Osteoblast (primary cell): Measurements from ENCODE around the gene MYMK. TPM values are rescaled to one million over a fixed set of nuclear protein-coding genes. Genes with fewer than 3 reads are reported as not detected.
A peak's percentile ranks its signal among the peaks of the same experiment; 100 is the strongest.

ENCODE experiments used
- DNase-seq: peaks from one replicate; pipeline ENCODE4 v3.0.0; 2011; ENCODE audit warnings: low spot score, mixed read lengths; ENCODE audit not compliant: insufficient read length; ENCODE audit errors: missing footprints
- H2AFZ ChIP-seq: 2 replicates; pipeline ENCODE4 v1.6.0; 2011; ENCODE audit warnings: mild to moderate bottlenecking, low read length
- H3K27ac ChIP-seq: 2 replicates; pipeline ENCODE4 v1.5.1; 2011; ENCODE audit warnings: mild to moderate bottlenecking, low read depth, low read length, moderate library complexity
- H3K27me3 ChIP-seq: 2 replicates; pipeline ENCODE4 v1.6.0; 2012; ENCODE audit warnings: mild to moderate bottlenecking, control low read depth, inconsistent platforms, low read length, moderate library complexity; ENCODE audit not compliant: insufficient read depth
- H3K36me3 ChIP-seq: 2 replicates; pipeline ENCODE4 v1.5.1; 2011; ENCODE audit warnings: mild to moderate bottlenecking, low read length, control low read depth, moderate library complexity; ENCODE audit not compliant: insufficient read depth
- H3K4me1 ChIP-seq: 2 replicates; pipeline ENCODE4 v1.5.1; 2011; ENCODE audit warnings: mild to moderate bottlenecking, low read length, control low read depth, moderate library complexity; ENCODE audit not compliant: insufficient read depth
- H3K4me2 ChIP-seq: 2 replicates; pipeline ENCODE4 v1.6.0; 2011; ENCODE audit warnings: mild to moderate bottlenecking, low read length; ENCODE audit not compliant: insufficient read depth
- H3K4me3 ChIP-seq: fragments of 200-600 bp; sonication (generic); 3 replicates; pipeline ENCODE4 v1.5.1; 2012; ENCODE audit warnings: mild to moderate bottlenecking, low read length, inconsistent platforms; ENCODE audit not compliant: insufficient read depth
- H3K79me2 ChIP-seq: 2 replicates; pipeline ENCODE4 v1.6.0; 2012; ENCODE audit warnings: mild to moderate bottlenecking, low read length, control low read depth, inconsistent platforms; ENCODE audit not compliant: insufficient read depth
- H3K9me3 ChIP-seq: 2 replicates; pipeline ENCODE4 v1.5.1; 2011; ENCODE audit warnings: low read depth, low read length, control low read depth
- H4K20me1 ChIP-seq: 2 replicates; pipeline ENCODE4 v1.6.0; 2012; ENCODE audit warnings: mild to moderate bottlenecking, low read length, control low read depth; ENCODE audit not compliant: insufficient read depth
- total RNA-seq: library from RNA; depleted of rRNA; stranded (reverse); fragments of >200 nt; gene quantifications from 2 replicates; pipeline ENCODE4 v1.2.3, GENCODE V29; 2012
- TF ChIP-seq, protein P1 (sequence below): IDR thresholded peaks from 2 replicates; pipeline ENCODE4 v1.5.1; 2011; ENCODE audit warnings: mild to moderate bottlenecking, low read depth, low read length, moderate library complexity; ENCODE audit errors: extremely low read depth

MYMK gene
- total RNA-seq, 1 donor, result not detected

- Histone ChIP-seq H3K79me2 (no peaks in the 10 kb centered on the region), H2AFZ (no peak overlapping the region), H3K27me3 (peaks cover 10% of the 10 kb centered on the region), H3K4me3 (no peak overlapping the region), H3K4me1 (peaks cover 12% of the 10 kb centered on the region), H3K4me2 (no peak overlapping the region), H3K27ac (no peak overlapping the region), H3K36me3 (no peaks in the 10 kb centered on the region), H4K20me1 (no peaks in the 10 kb centered on the region), H3K9me3 (no peaks in the 10 kb centered on the region)
- DNase-seq, result peak; percentile 30
- TF ChIP-seq, protein P1, sequence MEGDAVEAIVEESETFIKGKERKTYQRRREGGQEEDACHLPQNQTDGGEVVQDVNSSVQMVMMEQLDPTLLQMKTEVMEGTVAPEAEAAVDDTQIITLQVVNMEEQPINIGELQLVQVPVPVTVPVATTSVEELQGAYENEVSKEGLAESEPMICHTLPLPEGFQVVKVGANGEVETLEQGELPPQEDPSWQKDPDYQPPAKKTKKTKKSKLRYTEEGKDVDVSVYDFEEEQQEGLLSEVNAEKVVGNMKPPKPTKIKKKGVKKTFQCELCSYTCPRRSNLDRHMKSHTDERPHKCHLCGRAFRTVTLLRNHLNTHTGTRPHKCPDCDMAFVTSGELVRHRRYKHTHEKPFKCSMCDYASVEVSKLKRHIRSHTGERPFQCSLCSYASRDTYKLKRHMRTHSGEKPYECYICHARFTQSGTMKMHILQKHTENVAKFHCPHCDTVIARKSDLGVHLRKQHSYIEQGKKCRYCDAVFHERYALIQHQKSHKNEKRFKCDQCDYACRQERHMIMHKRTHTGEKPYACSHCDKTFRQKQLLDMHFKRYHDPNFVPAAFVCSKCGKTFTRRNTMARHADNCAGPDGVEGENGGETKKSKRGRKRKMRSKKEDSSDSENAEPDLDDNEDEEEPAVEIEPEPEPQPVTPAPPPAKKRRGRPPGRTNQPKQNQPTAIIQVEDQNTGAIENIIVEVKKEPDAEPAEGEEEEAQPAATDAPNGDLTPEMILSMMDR, result no peak
These were observed 30.0 kb downstream of the MYMK start for GRCh38 chr9:133494636-133495326.

DNA sequence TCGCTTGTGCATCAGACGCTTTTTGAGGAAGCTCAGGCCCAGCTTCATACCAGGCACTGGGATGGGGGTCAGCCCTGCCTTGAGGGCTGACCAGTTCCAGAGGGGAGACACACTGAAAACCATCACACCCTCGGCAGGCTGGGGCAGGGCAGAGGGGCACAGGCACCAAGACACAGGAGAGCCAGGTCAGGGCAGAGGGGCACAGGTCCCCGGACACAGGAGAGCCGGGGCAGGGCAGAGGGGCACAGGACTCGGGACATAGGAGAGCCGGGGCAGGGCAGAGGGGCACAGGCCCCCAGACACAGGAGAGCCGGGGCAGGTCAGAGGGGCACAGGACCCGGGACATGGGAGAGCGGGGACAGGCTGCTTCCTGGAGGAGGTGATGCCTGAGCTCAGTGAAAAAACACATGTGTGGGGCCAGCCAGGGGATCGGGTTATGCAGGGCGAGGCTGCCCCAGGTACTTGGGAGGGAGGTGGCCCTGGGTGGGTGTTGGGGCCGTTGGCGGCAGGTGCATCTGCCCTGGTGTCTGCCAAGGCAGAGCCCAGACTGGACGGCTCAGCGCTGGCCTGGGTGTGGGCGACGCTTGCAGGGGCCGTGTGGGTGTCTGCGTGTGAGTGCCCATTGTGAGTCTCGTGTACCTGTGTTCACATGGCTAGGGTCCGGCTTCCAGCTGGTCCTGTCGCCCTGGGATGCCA, 30.8 kb downstream of the MYMK start:
- no peak overlapping the region for H3K27ac ChIP-seq
- no peaks in the 10 kb centered on the region for H3K79me2 ChIP-seq
- H3K36me3 ChIP-seq, result no peaks in the 10 kb centered on the region
- peaks cover 3% of the 10 kb centered on the region for H3K27me3 ChIP-seq
- no peaks in the 10 kb centered on the region for H4K20me1 ChIP-seq
- H3K4me1 ChIP-seq, result peaks cover 12% of the 10 kb centered on the region
- TF ChIP-seq, protein P1, result no peak
- peak; percentile 71 for DNase-seq
- no peak overlapping the region for H3K4me2 ChIP-seq
- H3K9me3 ChIP-seq, result no peaks in the 10 kb centered on the region
- H2AFZ ChIP-seq, result no peak overlapping the region
- no peak overlapping the region for H3K4me3 ChIP-seq

GRCh38 chr9:133493428-133493827, 31.3 kb downstream of the MYMK start:
- H2AFZ ChIP-seq, result no peak overlapping the region

More at GRCh38 chr9:133493428-133493827, 31.3 kb downstream of the MYMK start:
- Histone ChIP-seq H3K4me2 (no peak overlapping the region), H3K4me1 (peaks cover 12% of the 10 kb centered on the region), H3K27ac (no peak overlapping the region), H3K27me3 (peaks cover 3% of the 10 kb centered on the region), H3K36me3 (no peaks in the 10 kb centered on the region), H3K4me3 (no peak overlapping the region), H3K9me3 (no peaks in the 10 kb centered on the region), H3K79me2 (no peaks in the 10 kb centered on the region), H4K20me1 (no peaks in the 10 kb centered on the region)
- DNase-seq, result peak; percentile 43
- TF ChIP-seq, protein P1, result no peak
